Adrenal gland (tissue), 12 donors: ENCODE data around the gene FUCA2. TPM values are rescaled to one million over a fixed set of nuclear protein-coding genes. Genes with fewer than 3 reads are reported as not detected.

Source experiments
- DNase-seq, 7 donors: peaks; one replicate each; pipeline ENCODE4 v3.0.0-alpha.2; 2019 to 2020
- H3K27ac ChIP-seq, 5 donors: fragments of 200-600 bp; sonication (generic) in 4 of 5; 1 replicate in 3 of 5; 2 replicates in 2 of 5; pipeline versions ENCODE4 v1.5.1 to v1.8.0; 2016 to 2020; ENCODE audit warnings: mild to moderate bottlenecking in 1 of 5
- H3K27me3 ChIP-seq: fragments of 200-600 bp; 2 replicates; pipeline ENCODE4 v1.8.0; 2021
- H3K36me3 ChIP-seq, 2 donors: fragments of 200-600 bp; replicated peaks in 1 of 2; 1 replicate in 1 of 2; 2 replicates in 1 of 2; pipeline versions ENCODE4 v1.5.1 to v1.8.0; 2018 to 2022
- H3K4me1 ChIP-seq, 2 donors: fragments of 200-600 bp; replicated peaks in 1 of 2; 1 replicate in 1 of 2; 2 replicates in 1 of 2; pipeline versions ENCODE4 v1.5.1 to v1.8.0; 2018 to 2021
- H3K4me3 ChIP-seq, 4 donors: fragments of 200-600 bp; sonication (generic) in 3 of 4; one replicate each; pipeline ENCODE4 v1.5.1; 2016 to 2018
- H3K9me3 ChIP-seq, 3 donors: fragments of 200-600 bp; sonication (generic) in 1 of 3; replicated peaks in 1 of 3; 1 replicate in 2 of 3; 2 replicates in 1 of 3; pipeline versions ENCODE4 v1.5.1 to v1.8.0; 2016 to 2021
- POLR2A ChIP-seq, 2 donors: fragments of 450-650 bp; IDR thresholded peaks; one replicate each; pipeline ENCODE4 v1.6.1; 2017; ENCODE audit warnings: antibody characterized with exemption in 2 of 2, mild to moderate bottlenecking in 2 of 2, moderate library complexity in 1 of 2
- WGBS, 4 donors: extraction: QIAGEN DNeasy Blood & Tissue Kit in 2 of 4; methylation state at CpG; one replicate each; pipeline versions ENCODE4 v1.1.5 to v1.1.7; 2013 to 2017; 5-methylcytosine and 5-hydroxymethylcytosine counted together
- intact Hi-C, 2 donors: fragments of 100-400 bp; cut with DNase I; formaldehyde crosslinking; loops; one replicate each; pipeline versions ENCODE4 v1.14.1 to v1.15.0; 2022 to 2023
- polyA plus RNA-seq, 3 donors: library from polyadenylated mRNA; stranded (reverse); fragments of 200-250 nt in 2 of 3; fragments of 350-450 nt in 1 of 3; fragmentation: Illumina TruSeq in 1 of 3; extraction: RNeasy Lipid Tissue Mini Kit (QIAGEN cat#74804) in 1 of 3; gene quantifications; one replicate each; pipeline ENCODE4 v1.2.3, GENCODE V29; 2013 to 2014
- total RNA-seq, 9 donors: library from RNA; depleted of rRNA in 4 of 9; stranded (reverse); fragments of >200 nt in 4 of 9; fragments of 120-200 nt in 1 of 9; fragmentation: NEBNext Ultra II Directional in 1 of 9; extraction: Animal tissue kit (Norgen Biotek cat#: 25700) in 1 of 9; gene quantifications; one replicate each; pipeline versions ENCODE4 v1.1.0 to v1.2.4, GENCODE V29; 2013 to 2023
- TF ChIP-seq, protein P1 (sequence below), 6 experiments: fragments of 450-650 bp in 4 of 6; fragments of 200-600 bp in 2 of 6; sonication (generic) in 1 of 6; IDR thresholded peaks; 1 replicate in 5 of 6; 2 replicates in 1 of 6; pipeline versions ENCODE4 v1.5.1 to v1.8.0; 2016 to 2021; ENCODE audit warnings: antibody characterized with exemption in 6 of 6, mild to moderate bottlenecking in 2 of 6, moderate library complexity in 1 of 6
- donor health status: healthy with polysubstance abuse.
- donor health status: Bipolar disorder and iron deficiency.
- donor health status: DM: yes; HTN: yes; CAD: no.
- donor health status: DM: no; HTN: no; CAD: no.
- donor health status: DM: no; HTN: no; CAD: no.
- donor health status: DM: yes; HTN: yes; CAD: no.

Gene FUCA2
- total and polyA plus RNA-seq, 12 donors, result 28.8 to 120 (median 70.7) TPM

DNA sequence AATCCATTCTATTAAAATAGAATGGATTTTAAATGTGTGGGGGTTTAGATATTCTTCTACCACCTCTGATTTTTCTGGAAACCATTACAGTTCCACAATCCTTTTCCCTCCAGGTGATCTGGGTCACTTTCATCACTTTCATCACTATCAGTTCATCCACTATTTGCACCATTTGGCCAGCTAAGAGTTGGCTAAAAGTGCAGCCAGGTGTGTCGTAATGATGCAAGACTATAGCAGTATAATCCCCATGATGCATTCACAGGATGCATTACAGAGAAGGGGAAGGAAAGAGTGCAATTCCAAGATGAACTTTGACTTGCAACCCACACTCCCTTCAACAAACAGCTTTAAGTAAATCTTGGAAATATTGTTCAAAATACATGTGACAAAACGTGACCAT, 4.9 kb downstream of the FUCA2 start:
- TF ChIP-seq, protein P1, sequence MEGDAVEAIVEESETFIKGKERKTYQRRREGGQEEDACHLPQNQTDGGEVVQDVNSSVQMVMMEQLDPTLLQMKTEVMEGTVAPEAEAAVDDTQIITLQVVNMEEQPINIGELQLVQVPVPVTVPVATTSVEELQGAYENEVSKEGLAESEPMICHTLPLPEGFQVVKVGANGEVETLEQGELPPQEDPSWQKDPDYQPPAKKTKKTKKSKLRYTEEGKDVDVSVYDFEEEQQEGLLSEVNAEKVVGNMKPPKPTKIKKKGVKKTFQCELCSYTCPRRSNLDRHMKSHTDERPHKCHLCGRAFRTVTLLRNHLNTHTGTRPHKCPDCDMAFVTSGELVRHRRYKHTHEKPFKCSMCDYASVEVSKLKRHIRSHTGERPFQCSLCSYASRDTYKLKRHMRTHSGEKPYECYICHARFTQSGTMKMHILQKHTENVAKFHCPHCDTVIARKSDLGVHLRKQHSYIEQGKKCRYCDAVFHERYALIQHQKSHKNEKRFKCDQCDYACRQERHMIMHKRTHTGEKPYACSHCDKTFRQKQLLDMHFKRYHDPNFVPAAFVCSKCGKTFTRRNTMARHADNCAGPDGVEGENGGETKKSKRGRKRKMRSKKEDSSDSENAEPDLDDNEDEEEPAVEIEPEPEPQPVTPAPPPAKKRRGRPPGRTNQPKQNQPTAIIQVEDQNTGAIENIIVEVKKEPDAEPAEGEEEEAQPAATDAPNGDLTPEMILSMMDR (IDR thresholded peaks at IDR 0.05), result no peak
- TF ChIP-seq POLR2A (IDR thresholded peaks at IDR 0.05), result no peak
- Histone ChIP-seq H3K36me3 (peaks cover 0 to 18% of the 10 kb centered on the region in 2 donors), H3K27me3 (no peaks in the 10 kb centered on the region), H3K27ac (no peak overlapping the region), H3K4me1 (peaks cover 12 to 18% of the 10 kb centered on the region in 2 donors), H3K4me3 (no peak overlapping the region), H3K9me3 (no peaks in the 10 kb centered on the region)
- 89 to 98% (median 91%) methylated on average over 2 of the region's 2 CpGs for WGBS, 4 donors
- intact Hi-C loops, result no loop called here
- no peak for DNase-seq

DNA sequence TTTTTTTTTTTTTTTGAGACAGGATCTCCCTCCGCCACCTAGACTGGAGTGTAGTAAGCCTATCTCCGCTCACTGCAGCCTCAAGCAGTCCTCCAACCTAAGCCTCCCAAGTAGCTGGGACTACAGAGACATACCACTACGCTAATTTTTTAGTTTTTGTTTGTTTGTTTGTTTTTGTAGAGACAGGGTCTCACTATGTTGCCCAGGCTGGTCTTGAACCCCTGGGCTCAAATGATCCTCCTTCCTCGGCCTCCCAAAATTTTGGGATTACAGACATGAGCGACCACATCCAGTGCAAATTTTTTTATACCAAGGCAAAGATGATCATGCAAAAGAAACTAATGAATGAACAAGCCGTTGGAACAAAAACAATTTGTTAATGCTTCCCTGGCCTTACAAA, 5.3 kb downstream of the FUCA2 start:
- Histone ChIP-seq H3K27ac (no peak overlapping the region), H3K4me3 (no peak overlapping the region), H3K36me3 (peaks cover 0 to 18% of the 10 kb centered on the region in 2 donors), H3K4me1 (peaks cover 12 to 18% of the 10 kb centered on the region in 2 donors), H3K27me3 (no peaks in the 10 kb centered on the region), H3K9me3 (no peaks in the 10 kb centered on the region)
- intact Hi-C loops, result no loop called here
- DNase-seq, result no peak
- TF ChIP-seq, protein P1 (IDR thresholded peaks at IDR 0.05), result no peak
- no peak for TF ChIP-seq POLR2A (IDR thresholded peaks at IDR 0.05)
- WGBS, 4 donors, result 96 to 98% (median 98%) methylated on average over 6 of the region's 6 CpGs

DNA sequence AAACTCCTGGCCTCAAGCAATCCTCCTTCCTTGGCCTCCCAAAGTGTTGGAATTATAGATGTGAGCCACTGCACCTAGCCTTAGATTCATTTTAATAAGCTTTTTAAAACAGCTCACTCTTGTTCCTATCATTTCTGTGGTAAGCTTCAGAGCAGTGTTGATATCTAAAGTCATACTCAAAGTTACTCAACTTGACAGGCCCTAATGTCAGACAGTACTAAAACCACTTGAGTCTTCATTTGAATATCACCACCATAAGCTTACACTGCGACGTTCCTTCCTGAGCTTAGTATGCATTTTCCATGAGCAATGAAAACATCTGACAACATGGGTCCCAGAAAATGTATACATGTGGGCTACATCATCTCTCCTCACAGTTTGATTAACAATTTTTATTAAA, 6.0 kb downstream of the FUCA2 start:
- intact Hi-C loops, result no loop called here
- H3K9me3 ChIP-seq, result no peaks in the 10 kb centered on the region
- WGBS, 4 donors, result 93 to 100% (median 98%) methylated on average over 2 of the region's 2 CpGs
- H3K4me3 ChIP-seq, result no peak overlapping the region
- H3K4me1 ChIP-seq, result peaks cover 7 to 15% of the 10 kb centered on the region in 2 donors
- no peaks in the 10 kb centered on the region for H3K27me3 ChIP-seq
- no peak overlapping the region for H3K27ac ChIP-seq
- H3K36me3 ChIP-seq, result peaks cover 0 to 22% of the 10 kb centered on the region in 2 donors
- DNase-seq, result no peak
- TF ChIP-seq POLR2A (IDR thresholded peaks at IDR 0.05), result no peak
- TF ChIP-seq, protein P1 (IDR thresholded peaks at IDR 0.05), result no peak

DNA sequence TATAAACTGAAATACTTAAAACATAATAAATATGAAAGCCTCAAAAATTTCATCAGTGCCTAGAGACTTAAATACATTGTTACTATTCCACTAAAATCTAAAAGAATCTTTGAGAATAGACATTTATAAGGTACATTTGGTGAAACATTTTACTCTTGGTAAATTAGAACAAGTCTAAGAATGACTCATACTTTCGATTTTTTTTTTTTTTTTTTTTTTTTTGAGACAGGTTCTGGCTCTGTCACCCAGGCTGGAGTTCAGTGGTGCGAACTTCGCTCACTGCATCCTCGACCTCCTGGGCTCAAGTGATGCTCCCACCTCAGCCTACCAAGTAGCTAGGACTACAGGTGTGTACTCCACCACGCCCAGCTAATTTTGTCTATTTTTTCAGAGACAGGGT, 6.4 kb downstream of the FUCA2 start:
- peaks cover 3 to 11% of the 10 kb centered on the region in 2 donors for H3K4me1 ChIP-seq
- H3K27ac ChIP-seq, result no peak overlapping the region
- H3K27me3 ChIP-seq, result no peaks in the 10 kb centered on the region
- peaks cover 0 to 25% of the 10 kb centered on the region in 2 donors for H3K36me3 ChIP-seq
- no peak for TF ChIP-seq POLR2A (IDR thresholded peaks at IDR 0.05)
- TF ChIP-seq, protein P1 (IDR thresholded peaks at IDR 0.05), result no peak
- no peak overlapping the region for H3K4me3 ChIP-seq
- no peak for DNase-seq
- intact Hi-C loops, result no loop called here
- no peaks in the 10 kb centered on the region for H3K9me3 ChIP-seq
- 44 to 75% (median 65%) methylated on average over 5 of the region's 5 CpGs for WGBS, 4 donors
